Tibial artery (tissue), 4 donors: ENCODE data around the gene STRN3.

Experiments
- DNase-seq, 2 donors: peaks; one replicate each; pipeline ENCODE4 v3.0.0-alpha.2; 2019
- H3K27ac ChIP-seq, 2 donors: fragments of 200-600 bp; sonication (generic) in 1 of 2; 1 replicate in 1 of 2; 2 replicates in 1 of 2; pipeline ENCODE4 v1.5.1; 2018 to 2019; ENCODE audit warnings: mild to moderate bottlenecking in 1 of 2
- H3K27me3 ChIP-seq, 2 donors: fragments of 200-600 bp; sonication (generic) in 1 of 2; one replicate each; pipeline versions ENCODE4 v1.5.1 to v1.6.0; 2016 to 2019
- H3K36me3 ChIP-seq, 3 donors: fragments of 200-600 bp; sonication (generic) in 2 of 3; one replicate each; pipeline ENCODE4 v1.5.1; 2016 to 2019; ENCODE audit warnings: mild to moderate bottlenecking in 2 of 3
- H3K4me1 ChIP-seq, 4 donors: fragments of 200-600 bp; sonication (generic) in 2 of 4; 1 replicate in 3 of 4; 2 replicates in 1 of 4; pipeline ENCODE4 v1.5.1; 2016 to 2019
- H3K4me3 ChIP-seq, 2 donors: fragments of 200-600 bp; sonication (generic) in 1 of 2; 1 replicate in 1 of 2; 2 replicates in 1 of 2; pipeline ENCODE4 v1.5.1; 2018 to 2019; ENCODE audit warnings: mild to moderate bottlenecking in 2 of 2
- H3K9me3 ChIP-seq, 3 donors: fragments of 200-600 bp; sonication (generic) in 1 of 3; one replicate each; pipeline ENCODE4 v1.5.1; 2016 to 2019
- intact Hi-C: fragments of 100-400 bp; cut with DNase I; formaldehyde crosslinking; loops from one replicate; pipeline ENCODE4 v1.15.0; 2023; ENCODE audit warnings: low total_unique reads
- TF ChIP-seq, protein P1 (sequence below), 2 experiments: fragments of 200-600 bp in 1 of 2; fragments of 450-650 bp in 1 of 2; IDR thresholded peaks; one replicate each; pipeline ENCODE4 v1.5.1; 2017 to 2019; ENCODE audit warnings: antibody characterized with exemption in 2 of 2, mild to moderate bottlenecking in 1 of 2, moderate library complexity in 1 of 2

The STRN3 gene

DNA sequence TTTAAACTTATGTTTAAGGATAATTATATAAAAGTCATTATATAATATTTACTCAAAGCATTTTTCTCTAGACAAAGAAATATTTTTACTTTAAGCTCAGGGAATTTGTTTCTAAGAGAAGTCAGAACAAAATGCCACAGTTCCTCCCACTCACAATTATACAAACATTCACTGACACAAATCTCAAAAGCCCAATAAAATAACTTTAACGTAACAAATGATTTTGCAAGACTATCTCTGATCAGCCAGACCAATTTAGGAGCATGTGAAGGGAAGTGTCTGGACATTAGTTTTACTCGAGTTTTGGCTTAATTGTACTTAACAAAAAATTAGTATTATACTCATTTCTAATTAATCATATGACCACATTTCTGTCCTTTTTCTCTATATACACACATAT lies 110.6 kb downstream of the STRN3 start:
- peaks cover 0 to 9% (median 1%) of the 10 kb centered on the region in 4 donors for H3K4me1 ChIP-seq
- TF ChIP-seq, protein P1, sequence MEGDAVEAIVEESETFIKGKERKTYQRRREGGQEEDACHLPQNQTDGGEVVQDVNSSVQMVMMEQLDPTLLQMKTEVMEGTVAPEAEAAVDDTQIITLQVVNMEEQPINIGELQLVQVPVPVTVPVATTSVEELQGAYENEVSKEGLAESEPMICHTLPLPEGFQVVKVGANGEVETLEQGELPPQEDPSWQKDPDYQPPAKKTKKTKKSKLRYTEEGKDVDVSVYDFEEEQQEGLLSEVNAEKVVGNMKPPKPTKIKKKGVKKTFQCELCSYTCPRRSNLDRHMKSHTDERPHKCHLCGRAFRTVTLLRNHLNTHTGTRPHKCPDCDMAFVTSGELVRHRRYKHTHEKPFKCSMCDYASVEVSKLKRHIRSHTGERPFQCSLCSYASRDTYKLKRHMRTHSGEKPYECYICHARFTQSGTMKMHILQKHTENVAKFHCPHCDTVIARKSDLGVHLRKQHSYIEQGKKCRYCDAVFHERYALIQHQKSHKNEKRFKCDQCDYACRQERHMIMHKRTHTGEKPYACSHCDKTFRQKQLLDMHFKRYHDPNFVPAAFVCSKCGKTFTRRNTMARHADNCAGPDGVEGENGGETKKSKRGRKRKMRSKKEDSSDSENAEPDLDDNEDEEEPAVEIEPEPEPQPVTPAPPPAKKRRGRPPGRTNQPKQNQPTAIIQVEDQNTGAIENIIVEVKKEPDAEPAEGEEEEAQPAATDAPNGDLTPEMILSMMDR (IDR thresholded peaks at IDR 0.05) = no peak
- no peaks in the 10 kb centered on the region for H3K27me3 ChIP-seq
- H3K27ac ChIP-seq = no peak overlapping the region
- no peak for DNase-seq
- intact Hi-C loops = no loop called here
- H3K4me3 ChIP-seq = no peak overlapping the region
- H3K9me3 ChIP-seq = no peaks in the 10 kb centered on the region
- peaks cover 6 to 13% (median 8%) of the 10 kb centered on the region in 3 donors for H3K36me3 ChIP-seq

- Histone ChIP-seq H3K27ac (no peak overlapping the region), H3K36me3 (peaks cover 6 to 13% (median 8%) of the 10 kb centered on the region in 3 donors), H3K9me3 (no peaks in the 10 kb centered on the region), H3K4me1 (peaks cover 0 to 9% (median 1%) of the 10 kb centered on the region in 4 donors), H3K4me3 (no peak overlapping the region), H3K27me3 (no peaks in the 10 kb centered on the region)
- no peak for DNase-seq
- intact Hi-C loops = no loop called here
- TF ChIP-seq, protein P1 (IDR thresholded peaks at IDR 0.05) = no peak
Measured at GRCh38 chr14:30914812-30915211, 111.4 kb downstream of the STRN3 start.

GRCh38 chr14:30908826-30909225 lies 117.4 kb downstream of the STRN3 start:
- H3K36me3 ChIP-seq = peaks cover 18 to 40% (median 35%) of the 10 kb centered on the region in 3 donors
- no peak for DNase-seq
- TF ChIP-seq, protein P1 (IDR thresholded peaks at IDR 0.05) = no peak
- intact Hi-C loops = no loop called here
- no peak overlapping the region for H3K27ac ChIP-seq
- H3K4me1 ChIP-seq = peaks cover 0 to 3% (median 0%) of the 10 kb centered on the region in 4 donors
- no peaks in the 10 kb centered on the region for H3K9me3 ChIP-seq
- no peaks in the 10 kb centered on the region for H3K27me3 ChIP-seq
- H3K4me3 ChIP-seq = no peak overlapping the region

- Histone ChIP-seq H3K27ac (no peak overlapping the region), H3K4me1 (no peaks in the 10 kb centered on the region), H3K27me3 (no peaks in the 10 kb centered on the region), H3K4me3 (no peak overlapping the region), H3K36me3 (peaks cover 18 to 40% (median 35%) of the 10 kb centered on the region in 3 donors), H3K9me3 (no peaks in the 10 kb centered on the region)
- TF ChIP-seq, protein P1 (IDR thresholded peaks at IDR 0.05) = no peak
- DNase-seq = no peak
- intact Hi-C loops = no loop called here
Measured at GRCh38 chr14:30907659-30908057, 118.5 kb downstream of the STRN3 start.

- H3K4me3 ChIP-seq = no peak overlapping the region
- no peaks in the 10 kb centered on the region for H3K4me1 ChIP-seq
- H3K27me3 ChIP-seq = no peaks in the 10 kb centered on the region
- no peak for DNase-seq
- H3K27ac ChIP-seq = no peak overlapping the region
- intact Hi-C loops = no loop called here
- H3K9me3 ChIP-seq = no peaks in the 10 kb centered on the region
- TF ChIP-seq, protein P1 (IDR thresholded peaks at IDR 0.05) = no peak
- peaks cover 17 to 44% (median 34%) of the 10 kb centered on the region in 3 donors for H3K36me3 ChIP-seq
Measured at GRCh38 chr14:30906752-30907658, 119.2 kb downstream of the STRN3 start.
